HG03378 (cell line): ENCODE measurements around the gene XRN2.

ENCODE experiments used
- ATAC-seq: cut with Tn5 transposase; IDR thresholded peaks from one replicate; pipeline ENCODE4 v1.9.1; 2021; ENCODE audit warnings: mild to moderate bottlenecking, moderate library complexity; ENCODE audit not compliant: unreplicated experiment

The XRN2 gene, protein sequence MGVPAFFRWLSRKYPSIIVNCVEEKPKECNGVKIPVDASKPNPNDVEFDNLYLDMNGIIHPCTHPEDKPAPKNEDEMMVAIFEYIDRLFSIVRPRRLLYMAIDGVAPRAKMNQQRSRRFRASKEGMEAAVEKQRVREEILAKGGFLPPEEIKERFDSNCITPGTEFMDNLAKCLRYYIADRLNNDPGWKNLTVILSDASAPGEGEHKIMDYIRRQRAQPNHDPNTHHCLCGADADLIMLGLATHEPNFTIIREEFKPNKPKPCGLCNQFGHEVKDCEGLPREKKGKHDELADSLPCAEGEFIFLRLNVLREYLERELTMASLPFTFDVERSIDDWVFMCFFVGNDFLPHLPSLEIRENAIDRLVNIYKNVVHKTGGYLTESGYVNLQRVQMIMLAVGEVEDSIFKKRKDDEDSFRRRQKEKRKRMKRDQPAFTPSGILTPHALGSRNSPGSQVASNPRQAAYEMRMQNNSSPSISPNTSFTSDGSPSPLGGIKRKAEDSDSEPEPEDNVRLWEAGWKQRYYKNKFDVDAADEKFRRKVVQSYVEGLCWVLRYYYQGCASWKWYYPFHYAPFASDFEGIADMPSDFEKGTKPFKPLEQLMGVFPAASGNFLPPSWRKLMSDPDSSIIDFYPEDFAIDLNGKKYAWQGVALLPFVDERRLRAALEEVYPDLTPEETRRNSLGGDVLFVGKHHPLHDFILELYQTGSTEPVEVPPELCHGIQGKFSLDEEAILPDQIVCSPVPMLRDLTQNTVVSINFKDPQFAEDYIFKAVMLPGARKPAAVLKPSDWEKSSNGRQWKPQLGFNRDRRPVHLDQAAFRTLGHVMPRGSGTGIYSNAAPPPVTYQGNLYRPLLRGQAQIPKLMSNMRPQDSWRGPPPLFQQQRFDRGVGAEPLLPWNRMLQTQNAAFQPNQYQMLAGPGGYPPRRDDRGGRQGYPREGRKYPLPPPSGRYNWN

DNA sequence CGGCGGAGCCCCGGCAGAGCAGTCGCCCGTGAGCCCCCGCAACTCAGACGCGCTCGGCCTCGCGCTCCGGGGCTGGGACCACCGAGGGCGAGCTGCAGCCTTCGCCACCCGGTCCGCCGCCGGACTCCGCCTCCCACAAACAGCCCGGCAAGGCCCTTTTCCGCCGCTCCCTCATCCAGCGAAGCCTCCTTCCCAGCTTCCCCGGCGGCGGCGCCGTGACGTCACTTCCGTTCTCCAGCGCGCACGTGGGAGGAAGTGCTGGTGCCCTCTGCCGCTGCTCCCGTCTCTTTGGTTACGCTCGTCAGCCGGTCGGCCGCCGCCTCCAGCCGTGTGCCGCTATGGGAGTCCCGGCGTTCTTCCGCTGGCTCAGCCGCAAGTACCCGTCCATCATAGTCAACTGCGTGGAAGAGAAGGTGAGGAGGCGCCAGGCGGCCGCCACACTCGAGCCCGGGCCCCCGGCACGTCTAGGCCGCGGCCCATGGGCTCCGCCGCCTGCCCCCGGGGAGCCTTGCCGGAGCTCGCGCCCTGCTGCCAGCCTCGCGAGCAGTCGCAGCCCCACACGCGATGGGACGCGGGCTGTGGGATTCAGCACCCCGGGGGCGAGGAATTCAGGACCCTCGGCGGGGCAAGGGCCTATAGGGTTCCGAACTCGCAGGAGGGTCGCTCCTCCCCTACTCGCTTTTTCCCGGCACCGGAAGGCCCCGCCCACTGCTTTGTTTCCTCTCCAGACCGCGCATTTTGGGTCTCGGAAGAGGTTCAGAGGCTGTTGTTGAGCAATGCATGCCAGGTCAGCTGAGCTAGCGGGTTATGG lies at the start of gene XRN2:
TSS of gene XRN2 (plus strand) at position 271 of the 811 bp plus-strand sequence. CDS start at position 339, 68 bp downstream.
- peak; percentile 86 for ATAC-seq

DNA sequence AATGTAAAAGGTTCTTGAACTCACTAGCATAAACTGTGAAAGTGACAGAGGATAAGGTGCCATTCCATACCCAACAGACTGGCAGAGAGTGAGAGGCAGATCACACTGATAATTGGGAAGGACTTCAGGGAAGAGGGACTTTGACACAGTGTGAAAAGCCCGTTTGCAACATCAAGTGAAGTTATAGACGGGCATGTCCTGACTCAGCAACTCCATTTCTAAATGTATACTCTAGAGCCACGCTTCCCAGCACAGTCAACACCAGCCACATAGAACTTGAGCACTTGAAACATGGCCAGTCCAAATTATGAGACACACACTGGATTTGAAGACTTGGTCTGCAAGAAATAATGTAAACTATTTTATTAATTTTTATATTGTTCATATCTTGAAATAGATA lies 45.9 kb upstream of the XRN2 start:
- no peak for ATAC-seq

DNA sequence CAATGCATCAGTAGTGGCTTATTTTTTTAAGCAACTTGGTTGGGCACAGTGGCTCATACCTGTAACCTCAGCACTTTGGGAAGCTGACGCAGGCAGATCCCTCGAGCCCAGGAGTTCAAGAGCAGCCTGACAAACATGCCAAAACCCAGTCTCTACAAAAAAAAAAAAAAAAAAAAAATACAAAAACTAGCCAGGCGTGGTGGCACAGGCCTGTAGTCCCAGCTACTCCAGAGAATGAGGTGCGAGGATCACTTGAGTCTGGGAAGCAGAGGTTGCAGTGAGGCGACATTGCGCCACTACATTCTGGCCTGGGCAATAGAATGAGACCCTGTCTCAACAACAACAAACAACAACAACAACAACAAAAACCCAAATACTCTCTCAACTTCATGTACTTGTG lies 44.7 kb upstream of the XRN2 start:
- no peak for ATAC-seq

DNA sequence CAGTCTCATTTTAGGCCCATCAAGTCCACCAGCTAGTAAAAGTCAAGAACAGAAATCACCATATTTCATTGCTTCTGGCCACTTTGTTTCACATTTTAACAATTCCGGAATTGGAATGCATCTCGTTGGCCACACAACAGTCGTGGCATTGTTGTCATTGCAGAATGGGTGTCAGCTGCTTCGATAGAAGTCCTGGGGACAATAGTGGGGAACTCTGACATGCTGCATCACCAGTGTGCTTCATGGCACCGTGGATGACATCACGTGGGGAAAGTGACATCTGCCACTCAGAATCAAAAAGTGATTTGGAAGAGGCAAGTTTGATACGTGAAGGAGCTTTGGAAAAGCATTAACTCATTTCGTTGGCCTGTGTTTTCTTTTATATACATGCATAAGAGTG lies 43.8 kb upstream of the XRN2 start:
- ATAC-seq, result no peak

DNA sequence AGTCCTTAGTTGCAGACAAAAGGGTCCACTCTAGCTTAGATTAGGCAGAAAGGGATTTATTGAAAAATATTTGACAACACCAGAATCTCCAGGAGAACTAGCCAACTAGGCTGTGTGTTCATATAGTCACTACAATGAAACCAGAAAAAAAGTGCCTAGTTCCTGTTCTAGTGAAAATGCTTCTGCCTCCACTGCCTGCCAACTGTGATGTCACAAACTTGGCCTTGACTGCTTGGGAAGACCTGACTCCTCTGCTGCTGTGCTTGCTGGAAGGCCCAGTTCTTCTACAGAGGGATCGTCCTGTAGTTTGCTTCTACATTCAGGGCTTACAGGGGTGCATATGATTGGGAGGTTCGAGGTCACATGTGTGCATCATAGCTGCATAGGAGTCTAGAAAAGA lies 40.3 kb upstream of the XRN2 start:
- ATAC-seq, result no peak

DNA sequence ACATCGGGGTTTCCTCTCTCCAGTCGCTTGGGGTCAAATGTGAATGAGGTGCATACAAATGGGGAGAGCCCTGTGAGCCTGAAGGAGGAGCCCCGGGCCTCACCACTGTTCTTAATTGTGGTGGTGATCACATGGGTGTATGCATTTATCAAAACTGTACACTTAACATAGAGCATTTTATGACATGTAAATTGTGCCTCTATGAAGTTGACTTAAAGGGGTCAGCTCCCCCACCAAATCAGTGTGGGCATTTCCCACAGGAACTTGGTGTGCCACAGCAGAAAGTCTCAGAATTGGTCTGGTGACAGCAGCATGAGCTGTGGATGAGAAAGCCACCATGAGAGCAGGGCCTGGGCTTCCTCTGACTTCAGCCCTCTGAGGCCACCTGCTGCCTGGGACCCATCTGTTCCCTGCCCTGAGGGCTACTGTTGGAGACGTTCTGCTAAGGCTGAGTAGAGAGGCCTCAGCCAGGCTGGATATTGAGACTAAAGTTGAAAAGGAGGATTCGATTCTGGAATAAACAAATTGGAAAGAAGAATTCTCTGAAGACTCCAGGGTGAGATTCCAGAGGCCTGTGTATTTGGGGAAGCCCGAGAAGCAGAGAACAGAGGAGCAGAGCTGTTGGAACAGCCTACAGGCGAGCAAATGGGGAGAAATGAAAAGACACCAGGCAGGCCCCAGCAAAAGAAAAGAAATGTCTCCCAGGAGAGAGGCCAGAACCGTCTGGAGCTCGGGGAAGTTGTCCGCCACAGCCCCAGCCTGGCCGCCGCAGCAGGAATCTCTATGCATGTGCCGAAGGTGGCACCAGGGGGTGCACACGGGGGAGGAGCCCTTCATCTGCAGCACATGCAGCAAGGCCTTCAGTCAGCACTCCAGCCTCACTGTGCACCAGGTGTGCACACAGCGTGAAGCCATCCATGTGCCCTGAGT lies 37.6 kb upstream of the XRN2 start:
- no peak for ATAC-seq

DNA sequence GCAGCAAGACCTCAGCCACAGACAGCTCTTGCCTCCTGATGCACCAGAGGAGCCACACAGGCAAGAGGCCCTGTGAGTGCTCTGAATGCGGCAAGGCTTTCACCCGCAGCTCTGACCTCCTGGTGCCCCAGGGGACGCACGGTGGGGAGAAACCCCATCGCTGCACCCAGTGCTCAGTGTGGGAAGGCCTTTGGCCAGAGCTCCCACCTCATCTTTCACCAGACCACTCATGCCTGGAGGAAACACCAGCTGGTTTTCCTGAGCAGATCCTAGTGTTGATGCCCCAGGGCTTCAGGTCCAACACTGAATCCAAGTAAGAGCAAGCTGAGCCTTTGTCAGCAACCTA lies 37.0 kb upstream of the XRN2 start:
- no peak for ATAC-seq

GRCh38 chr20:21269772-21270171 lies 33.4 kb upstream of the XRN2 start:
- no peak for ATAC-seq

DNA sequence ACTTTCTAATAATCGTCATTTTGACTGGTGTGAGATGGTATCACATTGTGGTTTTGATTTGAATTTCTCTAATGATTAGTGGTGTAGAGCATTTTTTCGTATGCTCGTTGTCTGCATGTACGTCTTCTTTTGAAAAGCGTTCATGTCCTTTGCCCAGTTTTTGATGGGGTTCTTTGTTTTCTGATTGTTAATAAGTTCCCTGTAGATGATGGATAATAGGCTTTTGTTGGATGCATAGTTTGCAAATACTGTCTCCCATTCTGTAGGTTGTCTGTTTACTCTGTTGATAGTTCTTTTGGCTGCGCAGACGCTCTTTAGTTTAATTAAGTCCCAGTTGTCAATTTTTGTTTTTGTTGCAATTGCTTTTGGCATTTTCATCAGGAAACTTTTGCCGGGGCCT lies 32.3 kb upstream of the XRN2 start:
- ATAC-seq, result no peak

DNA sequence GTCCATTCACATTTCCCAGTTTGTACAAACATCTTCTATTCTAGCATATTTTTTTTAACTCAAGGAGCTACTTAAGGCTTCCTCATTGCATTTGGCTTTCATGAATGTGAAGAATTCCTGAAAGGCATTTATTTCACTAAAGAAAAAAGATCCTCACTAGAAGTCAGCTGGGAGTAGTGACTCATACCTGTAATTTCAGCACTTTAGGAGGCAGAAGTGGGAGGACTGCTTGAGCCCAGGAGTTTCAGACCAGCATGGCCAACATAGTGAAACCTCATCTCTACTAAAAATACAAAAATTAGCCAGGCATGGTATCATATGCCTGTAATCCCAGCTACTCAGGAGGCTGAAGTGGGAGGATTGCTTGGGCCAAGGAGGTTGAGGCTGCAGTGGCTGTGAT lies 30.9 kb upstream of the XRN2 start:
- no peak for ATAC-seq

DNA sequence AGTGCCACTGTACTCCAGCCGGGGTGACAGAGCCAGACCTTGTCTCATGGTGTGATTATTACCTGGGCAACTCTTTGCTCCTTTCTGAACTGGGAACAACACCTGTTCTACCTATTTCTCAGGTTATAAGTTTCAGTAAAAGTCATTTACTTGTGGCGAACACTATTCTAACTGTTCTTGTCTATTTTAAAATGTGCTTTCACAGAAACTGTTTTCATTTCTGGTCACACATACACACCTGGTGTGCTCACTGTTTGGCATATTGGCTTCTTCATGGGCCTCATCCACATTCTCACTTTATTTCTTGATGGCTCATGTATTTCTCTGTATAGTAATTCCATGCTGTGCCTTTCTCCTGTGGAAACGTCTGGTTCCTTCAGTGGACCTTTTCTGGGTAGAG lies 30.5 kb upstream of the XRN2 start:
- ATAC-seq, result no peak

- ATAC-seq, result no peak
These were observed 29.3 kb upstream of the XRN2 start for GRCh38 chr20:21273755-21274386.

DNA sequence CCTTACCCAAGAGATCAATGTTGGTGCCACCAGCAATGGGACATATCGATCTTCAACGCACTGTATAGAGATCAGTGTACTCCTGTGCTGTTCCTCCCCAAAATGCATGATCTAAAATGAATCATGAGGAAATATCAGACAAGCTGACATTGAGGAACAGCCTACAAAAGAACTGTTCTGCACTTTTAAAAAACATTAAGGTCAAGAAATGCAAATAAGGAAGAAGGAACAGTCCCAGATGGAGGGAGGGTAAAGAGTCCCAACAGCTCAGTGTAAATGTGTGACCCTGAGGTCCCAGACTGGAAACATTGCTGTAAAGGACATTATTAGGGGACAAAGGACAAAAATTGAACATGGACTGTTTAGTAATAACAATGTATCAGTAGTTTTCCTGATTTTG lies 24.3 kb upstream of the XRN2 start:
- no peak for ATAC-seq

DNA sequence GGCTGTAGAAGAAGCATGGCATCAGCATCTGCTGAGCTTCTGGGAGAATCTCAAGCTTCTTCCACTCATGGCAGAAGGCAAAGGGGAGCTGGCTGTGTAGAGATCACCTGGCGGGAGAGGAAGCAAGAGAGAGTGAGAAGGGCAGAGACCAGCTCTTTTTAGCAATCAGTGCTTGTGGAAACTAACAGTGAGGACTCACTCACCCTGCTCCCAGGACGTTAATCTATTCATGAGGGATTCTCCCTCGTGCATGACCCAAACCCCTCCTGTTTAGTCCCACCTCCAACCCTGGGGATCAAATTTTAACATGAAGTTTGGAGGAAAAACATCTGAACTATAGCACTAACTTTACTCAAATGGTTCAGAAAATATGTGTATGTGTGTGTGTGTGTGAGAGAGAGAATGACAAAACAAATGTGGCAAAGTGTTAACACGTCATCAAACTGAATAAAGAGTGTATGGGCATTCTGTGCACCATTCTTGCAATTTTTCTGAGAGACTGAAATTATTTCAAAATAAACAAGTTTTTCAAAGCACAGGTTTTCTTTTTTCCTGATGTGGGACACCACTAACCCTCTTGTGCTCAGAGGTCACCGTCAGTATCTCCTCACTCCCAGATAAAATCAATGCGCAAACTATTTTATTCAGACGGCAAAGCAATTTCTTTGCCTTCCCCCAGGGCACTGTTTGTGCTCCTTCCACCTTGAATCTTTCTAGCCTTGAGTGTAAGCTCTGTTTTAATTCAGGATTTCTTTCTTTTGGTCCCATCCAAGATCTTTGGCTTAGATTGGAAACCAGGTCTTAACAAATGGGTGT lies 23.2 kb upstream of the XRN2 start:
- ATAC-seq, result no peak

DNA sequence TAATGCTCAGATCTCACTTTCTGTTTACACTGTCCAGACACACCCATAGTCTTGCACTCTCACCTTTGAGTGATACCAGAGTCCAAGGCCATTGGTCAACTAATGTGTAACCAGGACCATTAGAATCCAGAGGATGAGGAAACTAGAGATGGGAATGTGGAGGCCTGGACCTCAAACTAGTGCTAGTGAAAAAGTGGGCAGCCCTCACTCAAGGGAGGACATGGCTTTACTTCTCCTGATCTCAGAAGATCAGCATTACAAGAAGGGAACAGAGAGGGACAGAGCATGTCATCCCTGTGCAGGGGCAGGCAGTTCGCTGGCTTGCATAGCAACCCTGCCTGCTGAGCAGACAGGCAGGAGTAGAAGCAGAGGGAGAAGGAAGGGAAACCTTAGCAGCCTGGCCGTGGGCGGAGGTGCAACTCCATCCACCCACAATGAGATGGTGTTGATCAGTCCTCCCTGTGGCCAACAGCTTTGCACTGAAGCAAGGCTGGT lies 22.6 kb upstream of the XRN2 start:
- no peak for ATAC-seq

- ATAC-seq, result no peak
These were observed 16.4 kb upstream of the XRN2 start for GRCh38 chr20:21286775-21287174.

DNA sequence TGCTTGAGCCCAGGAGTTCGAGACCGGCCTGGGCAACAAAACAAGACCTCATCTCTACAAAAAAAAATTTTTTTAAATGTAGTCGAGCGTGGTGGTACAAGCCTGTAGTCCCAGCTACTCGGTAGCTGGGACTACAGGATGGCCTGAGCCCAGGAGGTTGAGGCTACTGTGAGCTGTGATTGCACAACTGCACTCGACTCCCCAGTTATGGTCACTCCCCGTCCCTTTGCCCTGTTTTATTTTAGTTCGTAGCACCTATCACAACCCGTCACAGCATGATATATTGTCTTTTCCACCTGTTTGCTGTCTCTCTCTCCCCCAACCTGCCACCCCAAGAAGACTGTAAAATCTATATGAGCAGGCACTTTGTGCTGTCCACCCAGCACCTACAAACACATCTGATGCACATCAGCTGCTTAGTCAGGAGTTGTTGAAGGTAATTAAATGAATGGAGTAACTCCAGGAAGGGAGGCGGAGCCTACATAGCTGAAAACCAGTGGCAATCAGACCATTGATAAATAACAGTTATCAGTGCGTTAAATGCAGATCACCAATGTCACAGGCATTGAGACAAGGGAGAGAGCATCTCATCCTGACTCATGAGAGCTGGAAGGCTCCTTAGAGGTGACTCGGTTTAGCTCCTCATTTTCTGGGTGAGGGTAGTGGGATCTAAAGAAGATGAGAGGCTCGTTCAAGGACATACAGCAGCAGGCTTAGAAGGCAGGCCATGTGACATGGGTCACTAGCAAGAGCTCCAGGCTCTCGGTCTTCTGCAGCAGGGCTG lies 14.4 kb upstream of the XRN2 start:
- ATAC-seq, result no peak

DNA sequence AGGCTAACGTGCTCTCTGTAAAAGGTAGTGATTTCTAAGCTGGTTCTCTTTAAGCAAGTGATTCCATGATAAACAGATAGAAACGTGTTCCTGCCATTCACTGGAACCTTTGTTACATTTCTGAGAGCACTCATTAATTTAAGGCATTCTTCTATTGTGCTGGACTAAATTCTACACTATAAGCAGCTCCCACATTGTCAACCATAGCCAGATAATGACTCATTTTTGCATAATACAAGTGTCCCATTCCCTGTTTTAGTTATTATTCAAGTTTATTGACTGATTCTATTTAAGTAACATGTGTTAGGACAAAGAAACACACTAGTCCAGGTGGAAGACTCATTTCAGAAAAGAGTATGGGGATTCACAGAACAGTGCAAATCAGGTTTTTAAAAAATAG lies 13.5 kb upstream of the XRN2 start:
- no peak for ATAC-seq
